Liver (tissue), 3 donors: Measurements from ENCODE around the gene CRPPA.

Experiments used
- JUND ChIP-seq, 2 donors: IDR thresholded peaks; 2 replicates each; pipeline ENCODE4 v1.6.1; 2016; ENCODE audit warnings: antibody characterized with exemption in 2 of 2
- MAX ChIP-seq: IDR thresholded peaks from 2 replicates; pipeline ENCODE4 v1.6.1; 2016; ENCODE audit warnings: antibody characterized with exemption
- YY1 ChIP-seq: IDR thresholded peaks from 2 replicates; pipeline ENCODE4 v1.6.1; 2016; ENCODE audit warnings: antibody characterized with exemption, mild to moderate bottlenecking
- TF ChIP-seq, protein P1 (sequence below): fragments of 150-350 bp; IDR thresholded peaks from 2 replicates; pipeline ENCODE4 v1.5.1; 2017; ENCODE audit warnings: improper control_type of control experiment, low read depth, low read length; ENCODE audit not compliant: missing input control
- donor health status: healthy.
- donor health status: healthy.

DNA sequence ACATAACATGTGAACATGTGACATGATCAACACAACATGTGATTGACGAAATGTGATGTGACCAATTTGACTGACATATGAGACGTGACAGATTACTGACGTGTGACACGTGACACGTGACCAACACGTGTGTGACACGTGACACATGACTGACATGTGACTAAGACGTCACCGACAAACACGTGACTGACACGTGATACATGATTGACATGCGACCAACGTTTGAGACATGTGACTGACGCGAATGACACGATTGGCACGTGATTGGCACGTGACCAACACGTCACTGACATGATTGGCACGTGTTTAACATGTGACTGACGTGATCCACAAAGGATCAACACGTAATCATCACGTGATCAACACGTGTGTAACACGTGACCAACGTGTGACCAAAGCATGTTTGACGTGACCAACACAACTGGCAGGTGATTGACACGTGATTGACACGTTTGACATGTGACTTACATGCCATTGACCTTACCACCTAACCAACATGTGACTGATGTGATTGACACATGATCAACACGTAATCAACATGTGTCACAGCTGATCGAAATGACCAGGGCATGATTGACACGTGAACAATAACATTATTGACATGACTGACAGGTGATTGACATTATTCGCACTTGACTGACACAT, 23.7 kb downstream of the CRPPA start:
- TF ChIP-seq, protein P1, sequence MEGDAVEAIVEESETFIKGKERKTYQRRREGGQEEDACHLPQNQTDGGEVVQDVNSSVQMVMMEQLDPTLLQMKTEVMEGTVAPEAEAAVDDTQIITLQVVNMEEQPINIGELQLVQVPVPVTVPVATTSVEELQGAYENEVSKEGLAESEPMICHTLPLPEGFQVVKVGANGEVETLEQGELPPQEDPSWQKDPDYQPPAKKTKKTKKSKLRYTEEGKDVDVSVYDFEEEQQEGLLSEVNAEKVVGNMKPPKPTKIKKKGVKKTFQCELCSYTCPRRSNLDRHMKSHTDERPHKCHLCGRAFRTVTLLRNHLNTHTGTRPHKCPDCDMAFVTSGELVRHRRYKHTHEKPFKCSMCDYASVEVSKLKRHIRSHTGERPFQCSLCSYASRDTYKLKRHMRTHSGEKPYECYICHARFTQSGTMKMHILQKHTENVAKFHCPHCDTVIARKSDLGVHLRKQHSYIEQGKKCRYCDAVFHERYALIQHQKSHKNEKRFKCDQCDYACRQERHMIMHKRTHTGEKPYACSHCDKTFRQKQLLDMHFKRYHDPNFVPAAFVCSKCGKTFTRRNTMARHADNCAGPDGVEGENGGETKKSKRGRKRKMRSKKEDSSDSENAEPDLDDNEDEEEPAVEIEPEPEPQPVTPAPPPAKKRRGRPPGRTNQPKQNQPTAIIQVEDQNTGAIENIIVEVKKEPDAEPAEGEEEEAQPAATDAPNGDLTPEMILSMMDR, result no peak
- no peak for TF ChIP-seq YY1
- no peak for TF ChIP-seq MAX
- no peak for TF ChIP-seq JUND (IDR thresholded peaks at IDR 0.05)
